Right kidney (tissue), 9 donors: ENCODE results near the gene P4HB.
A peak's percentile ranks its signal among the peaks of the same experiment; 100 is the strongest.

ENCODE experiments used
- DNase-seq: peaks from one replicate; pipeline ENCODE4 v3.0.0-alpha.2; 2016
- long read RNA-seq, 8 donors: transcript quantifications; one replicate each; lab custom pipeline, GENCODE V29; 2026

The P4HB gene
- long read RNA-seq, donor 1, transcript P4HB-201 (11 exons, 2,603 nt): major isoform, 142 of 183 reads
- long read RNA-seq, donor 1, transcript P4HB-208 (2 exons, 914 nt): minor isoform, 7 of 183 reads
- long read RNA-seq, donor 1, transcript P4HB-204 (2 exons, 872 nt): minor isoform, 8 of 183 reads
- long read RNA-seq, donor 1, transcript P4HB-215 (3 exons, 493 nt): minor isoform, 10 of 183 reads
- long read RNA-seq, donor 1, partial matches to known transcripts: 6 of 183 reads
- long read RNA-seq, donor 1, other reads (novel, unspliced or antisense): 5 of 183 reads
- long read RNA-seq, donor 2, transcript P4HB-201 (11 exons, 2,603 nt): major isoform, 83 of 98 reads
- long read RNA-seq, donor 2, transcript P4HB-204 (2 exons, 872 nt): minor isoform, 6 of 98 reads
- long read RNA-seq, donor 2, partial matches to known transcripts: 0 of 98 reads
- long read RNA-seq, donor 2, other reads (novel, unspliced or antisense): 0 of 98 reads
- long read RNA-seq, donor 3, transcript P4HB-201 (11 exons, 2,603 nt): major isoform, 51 of 65 reads
- long read RNA-seq, donor 3, transcript P4HB-204 (2 exons, 872 nt): minor isoform, 7 of 65 reads
- long read RNA-seq, donor 3, partial matches to known transcripts: 0 of 65 reads
- long read RNA-seq, donor 3, other reads (novel, unspliced or antisense): 0 of 65 reads
- long read RNA-seq, donor 4, transcript P4HB-204 (2 exons, 872 nt): minor isoform, 10 of 147 reads
- long read RNA-seq, donor 4, transcript P4HB-215 (3 exons, 493 nt): minor isoform, 8 of 147 reads
- long read RNA-seq, donor 4, transcript P4HB-201 (11 exons, 2,603 nt): major isoform, 97 of 147 reads
- long read RNA-seq, donor 4, transcript P4HB-210 (5 exons, 765 nt): minor isoform, 8 of 147 reads
- long read RNA-seq, donor 4, partial matches to known transcripts: 12 of 147 reads
- long read RNA-seq, donor 4, other reads (novel, unspliced or antisense): 6 of 147 reads
- long read RNA-seq, donor 5, transcript P4HB-201 (11 exons, 2,603 nt): major isoform, 108 of 118 reads
- long read RNA-seq, donor 5, partial matches to known transcripts: 0 of 118 reads
- long read RNA-seq, donor 5, other reads (novel, unspliced or antisense): 0 of 118 reads
- long read RNA-seq, donor 6, transcript P4HB-204 (2 exons, 872 nt): minor isoform, 12 of 148 reads
- long read RNA-seq, donor 6, transcript P4HB-215 (3 exons, 493 nt): minor isoform, 12 of 148 reads
- long read RNA-seq, donor 6, transcript P4HB-201 (11 exons, 2,603 nt): major isoform, 106 of 148 reads
- long read RNA-seq, donor 6, partial matches to known transcripts: 8 of 148 reads
- long read RNA-seq, donor 6, other reads (novel, unspliced or antisense): 0 of 148 reads
- long read RNA-seq, donor 7: 0 reads
- long read RNA-seq, donor 8, transcript P4HB-201 (11 exons, 2,603 nt): major isoform, 126 of 153 reads
- long read RNA-seq, donor 8, transcript P4HB-215 (3 exons, 493 nt): minor isoform, 5 of 153 reads
- long read RNA-seq, donor 8, partial matches to known transcripts: 0 of 153 reads
- long read RNA-seq, donor 8, other reads (novel, unspliced or antisense): 9 of 153 reads

DNA sequence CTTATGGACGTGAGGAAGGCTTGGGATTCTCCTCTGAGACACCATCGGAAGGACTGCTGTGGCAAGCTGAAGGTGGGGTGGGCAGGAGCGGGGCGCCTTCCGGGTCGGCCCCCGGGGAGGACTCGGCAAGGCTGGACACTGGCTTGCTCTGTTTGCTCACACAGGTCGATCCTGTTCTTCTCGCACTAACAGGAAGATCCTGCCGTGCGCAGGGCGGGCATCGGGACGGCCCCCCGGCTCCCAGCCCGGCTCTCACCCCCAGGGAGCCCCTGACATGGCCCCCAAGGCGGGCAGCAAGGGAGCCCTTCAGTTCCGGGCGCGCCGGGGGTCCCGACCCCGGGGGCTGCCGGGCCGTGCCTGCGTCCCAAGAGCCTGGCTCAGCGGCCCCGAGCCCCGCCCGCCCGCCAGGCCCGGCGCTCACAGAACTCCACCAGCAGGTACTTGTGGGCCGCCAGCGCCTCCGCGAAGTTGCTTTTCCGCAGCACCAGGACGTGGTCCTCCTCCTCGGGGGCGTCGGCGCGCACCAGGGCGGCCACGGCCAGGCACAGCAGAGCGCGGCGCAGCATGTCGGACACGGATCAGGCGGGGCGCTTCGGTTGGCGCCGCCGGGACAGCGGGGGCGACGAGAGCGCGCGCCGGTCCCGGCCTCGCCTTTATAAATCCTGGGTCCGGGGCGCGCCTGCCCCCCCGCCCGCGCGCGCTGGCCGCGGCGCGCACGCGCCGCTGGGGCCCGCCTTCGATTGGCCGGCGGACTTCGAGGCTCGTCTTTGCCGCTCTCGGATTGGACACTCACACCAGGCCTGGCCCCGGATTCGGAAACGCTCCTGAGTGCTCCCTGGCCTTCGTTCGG lies at the start of gene P4HB:
P4HB (minus strand) TSS at position 630 of the 850 bp plus-strand sequence; CDS start at position 566, 64 bp downstream.
- peak; percentile 88 for DNase-seq

GRCh38 chr17:81909231-81909630 lies 48.9 kb upstream of the P4HB start:
- DNase-seq: no peak

DNA sequence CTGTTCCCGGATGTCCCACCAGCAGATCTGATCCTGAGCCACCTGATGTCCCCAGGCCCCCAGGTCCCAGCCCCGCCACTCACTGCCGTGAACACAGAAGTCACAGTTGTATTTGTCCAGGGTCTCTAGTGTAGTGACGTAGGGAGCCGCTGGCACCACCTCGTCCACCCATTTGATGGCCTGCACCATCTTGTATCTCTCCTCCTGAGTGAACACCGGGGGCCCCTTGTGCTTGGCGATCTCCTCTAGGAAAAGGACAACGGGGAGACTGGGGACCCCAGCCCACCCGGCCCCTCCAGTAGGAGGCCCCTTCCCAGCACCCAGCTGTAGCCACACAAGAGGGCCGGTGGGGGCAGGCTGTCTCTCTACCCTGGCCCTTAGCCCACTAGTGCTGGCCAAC lies 48.5 kb upstream of the P4HB start:
- DNase-seq: no peak

DNA sequence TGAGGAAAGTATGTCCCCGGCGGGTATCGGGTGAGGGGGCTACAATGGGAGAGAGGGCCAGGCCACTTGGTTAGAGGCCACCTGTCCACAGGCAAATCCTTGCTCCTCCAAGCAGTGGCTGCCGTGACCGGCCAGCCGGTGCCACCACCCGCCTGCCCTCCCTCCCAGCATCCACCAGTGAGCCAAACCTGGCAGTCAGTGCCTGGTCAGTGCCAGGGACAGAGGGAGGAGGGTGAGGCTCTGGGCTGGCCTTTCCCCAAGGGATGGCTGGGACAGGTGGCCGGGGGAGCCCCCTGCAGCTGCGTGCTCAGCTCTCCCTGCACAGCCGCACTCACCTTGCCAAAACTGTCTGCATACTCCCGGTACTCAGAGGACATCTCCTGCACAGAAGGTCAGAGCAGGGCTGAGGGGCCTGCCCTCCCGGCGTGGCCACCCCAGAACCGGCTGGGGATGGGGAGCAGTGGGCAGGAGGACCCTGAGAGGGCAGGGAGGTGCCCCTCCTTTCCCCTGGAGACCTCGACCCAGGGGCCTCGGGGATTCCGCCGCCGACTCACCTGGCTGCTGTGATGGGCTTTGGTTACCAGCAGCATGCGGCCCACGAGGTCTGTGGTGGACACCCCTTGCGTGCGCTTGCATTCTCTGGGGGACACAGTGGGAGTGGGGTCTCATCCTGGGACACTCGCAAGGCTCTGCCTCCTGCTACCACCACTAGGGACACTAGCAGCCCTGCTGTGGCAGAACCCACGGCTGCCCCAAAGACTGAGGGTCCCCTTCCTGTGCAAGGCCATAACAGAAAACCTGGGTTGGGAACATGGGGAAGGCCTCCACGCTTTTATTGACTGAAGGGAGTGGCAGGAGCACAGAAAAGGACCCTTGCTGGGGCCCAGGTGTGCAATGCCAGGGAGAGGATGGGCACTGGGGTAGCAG lies 47.1 kb upstream of the P4HB start:
- no peak for DNase-seq

- no peak for DNase-seq
These were observed 46.3 kb upstream of the P4HB start for GRCh38 chr17:81906476-81907218.

GRCh38 chr17:81905993-81906392 lies 45.7 kb upstream of the P4HB start:
- no peak for DNase-seq

DNA sequence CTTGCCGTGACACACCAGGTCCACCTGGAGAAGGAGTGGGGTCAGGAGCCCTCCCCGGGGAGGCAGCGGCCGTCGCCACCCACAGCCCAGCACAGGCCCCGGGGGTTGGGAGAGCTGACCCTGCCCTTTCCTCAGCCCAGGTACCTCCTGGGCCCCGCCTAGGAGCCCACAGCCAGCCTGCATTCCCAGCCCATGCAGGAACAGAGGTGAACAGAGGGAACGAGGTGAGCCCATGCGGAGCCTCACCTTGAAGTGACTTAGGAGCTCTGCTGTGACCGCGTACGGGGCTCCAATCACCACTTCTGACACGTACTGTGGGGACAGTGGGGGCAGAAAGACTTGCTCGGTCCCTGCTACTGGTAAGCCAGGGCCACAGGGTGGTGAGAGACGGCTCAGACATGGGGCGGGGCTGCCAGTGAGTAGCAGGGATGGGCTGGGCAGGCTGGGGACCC lies 45.1 kb upstream of the P4HB start:
- no peak for DNase-seq

- DNase-seq: no peak
These were observed 44.5 kb upstream of the P4HB start for GRCh38 chr17:81904600-81905423.

DNA sequence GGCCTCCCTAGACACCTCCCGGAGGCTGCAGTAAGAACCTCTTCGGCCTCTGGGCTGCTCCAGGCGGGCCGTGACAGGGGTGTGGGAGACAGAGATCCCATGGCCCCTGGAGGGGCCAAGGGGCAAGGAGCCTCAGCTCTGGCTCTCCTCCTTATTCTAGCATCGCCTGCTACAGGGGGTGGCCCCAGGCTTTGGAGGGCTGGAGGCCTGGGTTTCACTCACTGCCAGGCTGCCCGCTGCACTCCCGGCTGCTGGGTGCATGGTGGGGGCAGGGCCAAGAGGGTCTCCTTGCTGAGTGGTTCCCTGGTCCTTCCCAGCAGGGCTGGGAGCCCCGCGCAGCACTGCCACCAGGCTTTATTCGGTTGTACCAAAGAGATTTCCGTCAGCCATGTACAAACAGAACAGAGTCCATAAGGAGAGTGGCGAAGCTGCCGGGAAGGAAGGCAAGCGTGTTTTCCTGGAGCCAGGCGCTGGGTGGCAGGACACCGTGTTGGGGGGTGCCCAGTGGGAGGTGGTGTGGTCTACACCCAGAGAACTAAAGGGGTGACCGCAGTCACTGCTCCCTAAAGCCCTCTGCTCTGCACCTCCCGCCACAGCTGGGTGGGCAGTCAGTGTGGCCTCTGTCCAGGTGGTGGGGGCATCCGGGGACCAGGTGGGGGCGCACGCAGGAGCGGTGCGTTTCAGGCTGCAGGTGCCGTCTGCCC lies 43.7 kb upstream of the P4HB start:
- DNase-seq: no peak

GRCh38 chr17:81903415-81903831 lies 43.1 kb upstream of the P4HB start:
- no peak for DNase-seq

- no peak for DNase-seq
These were observed 42.5 kb upstream of the P4HB start for GRCh38 chr17:81902653-81903414.

GRCh38 chr17:81902023-81902652 lies 41.8 kb upstream of the P4HB start, which contains the start of gene NPB:
Gene NPB, plus strand, starts transcription at chr17:81902238. Its CDS starts 40 bp downstream, at chr17:81902278.
- DNase-seq: peak; percentile 51

GRCh38 chr17:81901167-81902022 lies 41.1 kb upstream of the P4HB start:
- DNase-seq: peak; percentile 44

DNA sequence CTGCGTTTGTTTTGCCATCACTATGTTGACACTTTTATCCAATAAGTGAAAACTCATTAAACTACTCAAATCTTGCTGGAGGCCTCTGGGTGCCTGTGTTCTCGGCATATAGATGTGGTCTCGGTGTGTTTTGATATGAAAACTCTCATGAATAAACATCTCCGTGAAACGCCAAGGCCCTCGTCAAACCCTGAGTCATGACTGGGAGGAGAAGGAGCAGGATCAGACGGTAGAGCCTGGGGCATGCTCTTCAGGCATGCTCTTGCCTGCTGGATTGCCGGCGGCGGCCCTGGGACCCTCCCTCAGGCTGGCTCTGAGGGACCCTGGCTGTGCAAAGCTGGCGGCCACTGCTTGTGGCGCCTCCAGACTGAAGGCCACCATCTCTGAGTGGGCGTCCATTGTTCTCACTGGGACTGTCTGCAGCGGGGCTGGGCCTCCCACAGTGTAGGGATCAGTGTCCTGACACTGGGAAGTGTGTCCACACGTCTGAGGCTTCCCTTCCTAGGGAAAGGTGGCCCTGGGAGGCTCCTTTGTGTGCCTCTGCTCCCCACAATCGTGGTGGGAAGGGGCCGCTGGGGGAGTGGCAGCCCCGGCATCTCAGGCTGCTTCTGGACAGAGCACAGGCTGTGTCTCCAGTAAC lies 40.0 kb upstream of the P4HB start:
- DNase-seq: no peak
